ENCODE data around the gene TRAF2.

The TRAF2 gene

GRCh38 chr9:136958898-136959850 is 72.9 kb downstream of the TRAF2 start:
- no peak overlapping the region for H3K27ac ChIP-seq
- H3K4me3 ChIP-seq: no peak overlapping the region
- H3K9ac ChIP-seq (ENCODE audit: insufficient read length): no peak overlapping the region
- no peak for DNase-seq (ENCODE audit: low read depth, low spot score)
- no peaks in the 10 kb centered on the region for H3K9me3 ChIP-seq (ENCODE audit: low read depth, low read length)
- TF ChIP-seq EZH2 (IDR thresholded peaks at IDR 0.05) (no peak), POLR2AphosphoS5 (IDR thresholded peaks at IDR 0.05; ENCODE audit: borderline replicate concordance, low read depth, low read length) (no peak), FOXP2 (optimal IDR thresholded peaks at IDR 0.05; ENCODE audit: control extremely low read depth, extremely low read length, insufficient read depth) (no peak)
- H3K36me3 ChIP-seq (ENCODE audit: insufficient read depth, low read length): no peaks in the 10 kb centered on the region

- Histone ChIP-seq H3K36me3 (ENCODE audit: insufficient read depth, low read length) (no peaks in the 10 kb centered on the region), H3K9ac (ENCODE audit: insufficient read length) (no peak overlapping the region), H3K27ac (no peak overlapping the region), H3K4me3 (no peak overlapping the region), H3K9me3 (ENCODE audit: low read depth, low read length) (no peaks in the 10 kb centered on the region)
- no peak for DNase-seq (ENCODE audit: low read depth, low spot score)
- TF ChIP-seq EZH2 (IDR thresholded peaks at IDR 0.05) (no peak), FOXP2 (optimal IDR thresholded peaks at IDR 0.05; ENCODE audit: control extremely low read depth, extremely low read length, insufficient read depth) (no peak), POLR2AphosphoS5 (IDR thresholded peaks at IDR 0.05; ENCODE audit: borderline replicate concordance, low read depth, low read length) (no peak)
Measured at GRCh38 chr9:136960212-136960937, 74.1 kb downstream of the TRAF2 start.

- DNase-seq (ENCODE audit: low read depth, low spot score): no peak
- H3K4me3 ChIP-seq: no peak overlapping the region
- TF ChIP-seq EZH2 (IDR thresholded peaks at IDR 0.05) (no peak), POLR2AphosphoS5 (IDR thresholded peaks at IDR 0.05; ENCODE audit: borderline replicate concordance, low read depth, low read length) (no peak), FOXP2 (optimal IDR thresholded peaks at IDR 0.05; ENCODE audit: control extremely low read depth, extremely low read length, insufficient read depth) (no peak)
- no peaks in the 10 kb centered on the region for H3K36me3 ChIP-seq (ENCODE audit: insufficient read depth, low read length)
- no peak overlapping the region for H3K9ac ChIP-seq (ENCODE audit: insufficient read length)
- no peak overlapping the region for H3K27ac ChIP-seq
- H3K9me3 ChIP-seq (ENCODE audit: low read depth, low read length): no peaks in the 10 kb centered on the region
Measured at GRCh38 chr9:136960938-136961275, 74.6 kb downstream of the TRAF2 start.

GRCh38 chr9:136961279-136962065 is 75.2 kb downstream of the TRAF2 start:
- no peaks in the 10 kb centered on the region for H3K9me3 ChIP-seq (ENCODE audit: low read depth, low read length)
- no peak for DNase-seq (ENCODE audit: low read depth, low spot score)
- no peaks in the 10 kb centered on the region for H3K36me3 ChIP-seq (ENCODE audit: insufficient read depth, low read length)
- no peak for TF ChIP-seq EZH2 (IDR thresholded peaks at IDR 0.05)
- TF ChIP-seq POLR2AphosphoS5 (IDR thresholded peaks at IDR 0.05; ENCODE audit: borderline replicate concordance, low read depth, low read length): no peak
- no peak for TF ChIP-seq FOXP2 (optimal IDR thresholded peaks at IDR 0.05; ENCODE audit: control extremely low read depth, extremely low read length, insufficient read depth)
- no peak overlapping the region for H3K27ac ChIP-seq
- no peak overlapping the region for H3K4me3 ChIP-seq
- H3K9ac ChIP-seq (ENCODE audit: insufficient read length): no peak overlapping the region

GRCh38 chr9:136962163-136962562 is 75.8 kb downstream of the TRAF2 start:
- H3K9ac ChIP-seq (ENCODE audit: insufficient read length): no peak overlapping the region
- H3K9me3 ChIP-seq (ENCODE audit: low read depth, low read length): no peaks in the 10 kb centered on the region
- no peaks in the 10 kb centered on the region for H3K36me3 ChIP-seq (ENCODE audit: insufficient read depth, low read length)
- H3K27ac ChIP-seq: no peak overlapping the region
- no peak for TF ChIP-seq POLR2AphosphoS5 (IDR thresholded peaks at IDR 0.05; ENCODE audit: borderline replicate concordance, low read depth, low read length)
- no peak for TF ChIP-seq FOXP2 (optimal IDR thresholded peaks at IDR 0.05; ENCODE audit: control extremely low read depth, extremely low read length, insufficient read depth)
- no peak for TF ChIP-seq EZH2 (IDR thresholded peaks at IDR 0.05)
- DNase-seq (ENCODE audit: low read depth, low spot score): no peak
- no peak overlapping the region for H3K4me3 ChIP-seq

GRCh38 chr9:136962701-136963248 is 76.5 kb downstream of the TRAF2 start:
- Histone ChIP-seq H3K36me3 (ENCODE audit: insufficient read depth, low read length) (no peaks in the 10 kb centered on the region), H3K9ac (ENCODE audit: insufficient read length) (no peak overlapping the region), H3K4me3 (no peak overlapping the region), H3K9me3 (ENCODE audit: low read depth, low read length) (no peaks in the 10 kb centered on the region), H3K27ac (no peak overlapping the region)
- DNase-seq (ENCODE audit: low read depth, low spot score): no peak
- TF ChIP-seq POLR2AphosphoS5 (IDR thresholded peaks at IDR 0.05; ENCODE audit: borderline replicate concordance, low read depth, low read length): no peak
- TF ChIP-seq FOXP2 (optimal IDR thresholded peaks at IDR 0.05; ENCODE audit: control extremely low read depth, extremely low read length, insufficient read depth): no peak
- no peak for TF ChIP-seq EZH2 (IDR thresholded peaks at IDR 0.05)

GRCh38 chr9:136963341-136963740 is 77.0 kb downstream of the TRAF2 start:
- H3K9ac ChIP-seq (ENCODE audit: insufficient read length): no peak overlapping the region
- TF ChIP-seq FOXP2 (optimal IDR thresholded peaks at IDR 0.05; ENCODE audit: control extremely low read depth, extremely low read length, insufficient read depth) (no peak), POLR2AphosphoS5 (IDR thresholded peaks at IDR 0.05; ENCODE audit: borderline replicate concordance, low read depth, low read length) (no peak), EZH2 (IDR thresholded peaks at IDR 0.05) (no peak)
- DNase-seq (ENCODE audit: low read depth, low spot score): no peak
- no peak overlapping the region for H3K27ac ChIP-seq
- H3K9me3 ChIP-seq (ENCODE audit: low read depth, low read length): no peaks in the 10 kb centered on the region
- no peak overlapping the region for H3K4me3 ChIP-seq
- no peaks in the 10 kb centered on the region for H3K36me3 ChIP-seq (ENCODE audit: insufficient read depth, low read length)

Data from SK-N-MC (cell line).